C4-2B (cell line): ENCODE results near the gene LNP1.

Experiments used
- H3K27ac ChIP-seq: fragments of 450-650 bp; 2 replicates; pipeline ENCODE4 v1.5.1; 2017
- ZFX ChIP-seq: fragments of 450-650 bp; IDR thresholded peaks from 2 replicates; pipeline ENCODE4 v1.6.1; 2017
- TF ChIP-seq, protein P1 (sequence below): fragments of 450-650 bp; conservative IDR thresholded peaks from 2 replicates; pipeline ENCODE4 v1.5.1; 2017; ENCODE audit warnings: mild to moderate bottlenecking

LNP1 gene

DNA sequence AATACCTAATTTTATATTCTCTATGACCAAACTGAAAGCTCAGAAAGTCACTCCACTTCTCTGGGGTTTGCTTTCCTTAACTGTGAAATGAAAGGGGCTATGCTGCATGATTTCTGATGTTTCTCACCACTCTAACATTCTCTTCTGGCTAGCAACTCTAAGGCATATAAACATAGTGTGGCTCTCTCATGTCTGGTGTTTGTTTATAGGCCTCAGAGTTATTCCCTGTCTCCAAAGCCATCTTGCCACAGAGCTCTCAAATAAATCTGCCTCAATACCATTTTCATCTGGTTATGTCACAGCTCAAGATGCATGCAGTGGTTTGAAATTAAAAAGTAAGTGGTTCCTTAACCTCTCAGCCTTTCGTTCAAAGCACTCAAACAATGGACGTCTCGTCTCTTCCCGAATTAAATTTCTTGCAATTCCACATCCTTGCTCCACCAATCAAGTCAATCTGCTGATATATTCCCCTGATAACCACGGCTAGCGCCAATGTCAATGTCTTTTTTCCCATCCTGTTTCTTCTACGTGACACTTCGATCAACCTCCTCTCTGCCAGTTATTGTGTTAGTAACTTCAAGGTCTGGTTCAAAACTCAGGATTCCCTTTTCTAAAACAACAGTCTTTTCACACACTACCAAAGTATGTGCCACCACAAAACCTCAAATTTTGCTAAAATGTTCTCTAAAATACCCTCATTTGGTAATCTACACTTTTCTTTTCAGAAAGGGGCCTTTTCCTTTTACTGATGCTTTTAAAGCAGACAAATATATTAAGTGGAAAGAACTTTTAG, 16.4 kb upstream of the LNP1 start:
- TF ChIP-seq, protein P1, sequence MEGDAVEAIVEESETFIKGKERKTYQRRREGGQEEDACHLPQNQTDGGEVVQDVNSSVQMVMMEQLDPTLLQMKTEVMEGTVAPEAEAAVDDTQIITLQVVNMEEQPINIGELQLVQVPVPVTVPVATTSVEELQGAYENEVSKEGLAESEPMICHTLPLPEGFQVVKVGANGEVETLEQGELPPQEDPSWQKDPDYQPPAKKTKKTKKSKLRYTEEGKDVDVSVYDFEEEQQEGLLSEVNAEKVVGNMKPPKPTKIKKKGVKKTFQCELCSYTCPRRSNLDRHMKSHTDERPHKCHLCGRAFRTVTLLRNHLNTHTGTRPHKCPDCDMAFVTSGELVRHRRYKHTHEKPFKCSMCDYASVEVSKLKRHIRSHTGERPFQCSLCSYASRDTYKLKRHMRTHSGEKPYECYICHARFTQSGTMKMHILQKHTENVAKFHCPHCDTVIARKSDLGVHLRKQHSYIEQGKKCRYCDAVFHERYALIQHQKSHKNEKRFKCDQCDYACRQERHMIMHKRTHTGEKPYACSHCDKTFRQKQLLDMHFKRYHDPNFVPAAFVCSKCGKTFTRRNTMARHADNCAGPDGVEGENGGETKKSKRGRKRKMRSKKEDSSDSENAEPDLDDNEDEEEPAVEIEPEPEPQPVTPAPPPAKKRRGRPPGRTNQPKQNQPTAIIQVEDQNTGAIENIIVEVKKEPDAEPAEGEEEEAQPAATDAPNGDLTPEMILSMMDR, result no peak
- TF ChIP-seq ZFX, result no peak
- H3K27ac ChIP-seq, result no peak overlapping the region; the same call in 1 of the 2 replicates

DNA sequence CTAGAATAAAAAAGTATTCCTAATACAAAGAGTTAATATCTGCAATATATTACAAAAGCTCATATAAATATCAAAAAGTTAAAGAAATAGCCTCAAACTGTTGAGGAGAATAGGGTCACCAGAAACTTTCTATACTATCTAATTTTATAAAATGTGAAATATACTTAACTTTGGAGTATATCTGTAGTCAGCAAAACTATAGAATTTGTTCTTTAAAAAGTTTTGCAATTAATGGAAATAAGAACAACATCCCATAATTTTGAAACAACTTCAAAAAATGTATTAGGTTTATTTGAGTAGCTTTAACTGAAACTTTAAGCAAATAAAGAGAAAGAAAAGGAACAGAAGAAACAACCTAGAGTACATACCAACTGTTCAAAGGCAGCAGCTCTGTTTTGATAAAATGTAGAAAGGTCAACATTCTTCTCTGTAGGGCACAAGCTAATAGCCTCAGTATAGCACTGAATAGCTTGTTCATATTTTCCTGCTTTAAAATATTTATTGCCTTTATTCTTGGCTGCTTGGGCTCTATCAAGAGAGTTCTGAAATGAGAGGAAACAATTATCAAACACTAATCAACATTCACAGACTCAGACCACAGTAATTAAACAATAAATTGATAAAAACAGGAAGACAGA, 14.8 kb upstream of the LNP1 start:
- TF ChIP-seq, protein P1, result no peak
- no peak for TF ChIP-seq ZFX
- no peak overlapping the region for H3K27ac ChIP-seq

DNA sequence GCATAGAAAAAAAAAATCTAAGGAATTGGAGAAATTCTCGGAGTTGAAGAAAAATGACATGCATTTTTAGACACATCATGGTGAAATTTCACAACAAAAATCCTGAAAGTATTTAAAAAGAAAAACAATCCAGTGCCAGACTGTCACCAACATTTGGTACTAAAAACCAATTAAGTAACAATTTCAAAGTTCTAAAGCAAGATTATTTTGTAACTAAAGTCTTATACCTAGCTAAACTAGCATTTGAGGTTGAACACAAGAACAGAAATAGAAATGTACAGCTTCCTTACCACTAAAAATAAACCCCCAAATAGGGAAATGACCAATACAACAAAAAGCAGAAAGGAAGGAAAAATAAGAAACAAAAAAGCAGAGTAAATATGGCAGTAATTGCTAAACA, 12.3 kb upstream of the LNP1 start:
- H3K27ac ChIP-seq, result no peak overlapping the region
- TF ChIP-seq, protein P1, result no peak
- no peak for TF ChIP-seq ZFX

DNA sequence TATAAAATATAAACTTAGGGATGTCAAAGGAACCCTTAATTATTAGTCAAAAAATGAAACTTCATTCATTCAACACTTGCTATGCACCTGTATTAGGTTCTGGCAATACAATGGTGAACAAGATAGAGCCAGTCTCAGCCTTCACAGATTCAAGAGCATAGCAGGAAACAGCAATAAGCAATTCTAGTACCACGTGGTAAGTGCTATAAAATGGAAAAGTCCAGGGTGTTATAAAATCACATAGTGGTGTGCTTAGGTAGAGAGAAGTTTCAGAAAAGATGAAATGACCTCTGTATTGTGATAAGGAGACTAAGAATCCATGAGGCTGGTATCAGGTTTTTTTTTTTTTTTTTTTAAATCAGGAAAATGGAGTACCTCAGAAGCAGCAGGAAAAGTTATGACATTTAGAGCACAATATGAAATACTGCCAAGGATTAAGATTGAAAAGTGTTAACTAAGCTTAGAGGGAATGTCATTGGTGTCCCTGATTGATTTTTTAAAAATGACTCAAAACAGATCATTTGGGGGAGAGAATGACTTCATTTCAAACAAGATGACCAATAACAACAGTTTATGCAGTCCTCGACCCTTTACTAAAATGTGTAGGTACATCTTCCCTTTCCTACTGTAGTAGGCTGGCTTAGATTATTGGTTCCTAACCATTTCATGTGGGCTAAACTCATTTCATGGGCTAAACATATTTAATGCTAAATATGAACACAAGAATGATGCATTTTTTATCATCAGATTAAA, 5.5 kb upstream of the LNP1 start:
- no peak for TF ChIP-seq ZFX
- TF ChIP-seq, protein P1, result no peak
- H3K27ac ChIP-seq, result no peak overlapping the region

DNA sequence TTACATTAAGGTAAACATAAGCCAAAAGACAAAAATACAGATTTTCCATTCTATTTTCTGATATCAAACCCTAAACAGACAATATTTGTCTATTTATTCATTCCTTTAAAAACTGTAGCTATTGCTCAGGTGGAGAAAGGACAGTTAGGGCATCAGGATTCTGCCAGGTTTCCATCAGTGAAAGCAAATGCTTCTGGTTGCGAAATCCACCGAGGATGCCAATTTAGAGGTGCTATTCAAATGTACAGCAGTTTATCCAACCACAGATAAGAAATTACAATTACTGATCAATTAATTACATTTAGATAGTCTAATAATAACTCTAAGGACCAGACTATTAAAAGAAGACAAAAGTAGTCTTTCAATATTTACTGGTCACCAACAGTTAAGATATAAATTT, 4.4 kb upstream of the LNP1 start:
- no peak for TF ChIP-seq ZFX
- TF ChIP-seq, protein P1, result no peak
- no peak overlapping the region for H3K27ac ChIP-seq

DNA sequence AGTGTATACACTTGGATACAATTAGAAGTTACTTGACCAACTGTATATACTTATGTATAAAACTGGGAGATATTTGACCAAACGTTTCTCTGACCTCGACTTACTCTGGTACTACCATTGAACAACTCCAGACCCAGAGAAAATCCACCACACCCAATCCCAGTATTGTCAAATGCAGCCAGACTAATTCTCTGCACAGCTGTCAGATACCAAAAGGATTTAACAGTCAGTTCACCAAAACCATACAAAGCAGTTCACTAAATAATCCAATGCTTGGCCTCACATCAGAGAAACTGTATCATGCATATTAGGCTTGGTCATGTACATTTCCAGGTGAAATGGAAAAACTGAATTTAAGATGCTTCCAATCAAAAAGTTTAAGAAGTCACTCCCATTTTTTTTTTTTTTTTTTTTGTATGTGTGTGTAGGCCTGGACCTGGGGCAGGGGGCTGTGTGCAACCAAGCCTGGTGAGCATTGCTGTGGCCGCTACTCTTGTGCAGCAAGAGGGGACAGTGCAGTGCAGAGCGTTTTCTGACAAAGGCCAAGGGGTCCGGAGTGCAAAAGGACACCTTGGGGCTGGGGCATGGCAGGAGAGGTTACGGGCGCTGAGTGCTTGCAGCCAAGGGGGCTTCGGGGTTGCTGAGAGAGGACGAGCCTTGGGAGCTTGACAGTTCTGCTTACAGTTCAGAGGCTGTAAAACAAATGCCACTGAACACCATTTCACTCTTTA, 1.8 kb upstream of the LNP1 start:
- no peak for TF ChIP-seq ZFX
- TF ChIP-seq, protein P1, result no peak
- H3K27ac ChIP-seq, result peak overlapping the region; percentile 94; the same call in 1 of the 2 replicates
